Activated CD4-positive, alpha-beta memory T cell treated with anti-CD3 and anti-CD28 coated beads, Interleukin-2, amount 10 ng/mL, durations not matched to agents 7 days and 5 days (primary cell): Measurements from ENCODE around the gene HELZ2. TPM values are rescaled to one million over a fixed set of nuclear protein-coding genes. Genes with fewer than 3 reads are reported as not detected.
"Not testable (repeated sequence)": the region's sequence is repeated elsewhere in the genome, so short reads cannot be mapped to it uniquely, and the experiment has no call there.

Source experiments
- CTCF ChIA-PET: fragments of 350-600 bp; sonication (Branson Sonifier 250); formaldehyde crosslinking; loops from one replicate; lab custom pipeline; 2021; ENCODE audit warnings: antibody characterized with exemption, inconsistent platforms; lab: Charles Lee
- POLR2A ChIA-PET: fragments of 350-600 bp; sonication (Branson Sonifier 250); formaldehyde crosslinking; loops from one replicate; lab custom pipeline; 2021; ENCODE audit warnings: antibody characterized with exemption; lab: Charles Lee
- DNase-seq: peaks from one replicate; pipeline ENCODE4 v3.0.0-alpha.2; 2020
- H3K27ac Mint-ChIP-seq: one replicate; pipeline ENCODE4 v1.8.0; 2021; ENCODE audit warnings: mild to moderate bottlenecking, mixed read lengths
- H3K27me3 Mint-ChIP-seq: one replicate; pipeline ENCODE4 v1.8.0; 2021; ENCODE audit warnings: mixed read lengths
- H3K36me3 Mint-ChIP-seq: one replicate; pipeline ENCODE4 v1.8.0; 2021; ENCODE audit warnings: low read depth, mixed read lengths
- H3K4me1 Mint-ChIP-seq: one replicate; pipeline ENCODE4 v1.8.0; 2021; ENCODE audit warnings: mixed read lengths
- H3K4me3 Mint-ChIP-seq: one replicate; pipeline ENCODE4 v1.8.0; 2021; ENCODE audit warnings: mild to moderate bottlenecking, mixed read lengths
- H3K9me3 Mint-ChIP-seq: one replicate; pipeline ENCODE4 v1.8.0; 2021; ENCODE audit warnings: mixed read lengths
- total RNA-seq, 2 experiments: library from RNA; stranded (reverse); gene quantifications; one replicate each; pipeline ENCODE4 v1.2.3, GENCODE V29; 2021

The HELZ2 gene
- total RNA-seq, 2 experiments from 2014 or later = 202 to 208 TPM

DNA sequence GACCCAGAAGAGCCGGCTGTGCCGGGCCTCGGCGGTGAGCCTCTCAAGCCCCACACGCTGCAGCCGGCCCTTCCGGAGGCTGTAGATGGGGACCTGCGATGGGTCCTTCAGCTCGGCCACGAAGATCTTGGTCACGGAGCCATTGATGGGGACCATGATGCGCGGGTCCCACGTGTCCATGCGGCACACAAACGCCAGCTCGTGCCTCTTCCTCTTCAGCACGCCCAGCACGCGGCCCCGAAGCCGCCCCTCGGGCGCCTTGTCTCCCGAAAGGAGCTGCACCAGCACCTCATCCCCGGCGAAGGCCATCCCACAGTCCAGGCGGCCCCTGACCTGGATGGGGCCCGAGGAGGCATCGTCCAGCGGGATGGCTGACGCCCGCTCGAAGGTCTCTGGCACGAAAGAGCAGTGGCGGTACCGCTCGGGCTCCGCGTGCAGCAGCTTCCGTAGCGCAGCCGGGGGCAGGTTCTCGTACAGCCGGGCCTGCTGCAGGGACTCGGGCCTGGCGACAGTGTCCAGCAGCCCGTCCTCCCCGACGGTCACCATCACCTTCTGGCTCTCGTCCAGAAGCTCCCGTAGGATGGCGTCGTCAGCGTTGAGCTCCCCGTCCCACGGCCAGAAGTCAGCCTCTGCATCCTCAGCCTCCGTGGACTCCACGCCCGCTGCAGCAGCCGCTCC is 8.9 kb downstream of the HELZ2 start:
- ChIA-PET CTCF (no interaction called here), POLR2A (interaction anchor here (1.2 to 2.1 kb wide), 6 partner anchors 9 to 62 kb away, joined by 3 to 7 read pairs (median 3); partner anchors contain the start of genes FNDC11, GMEB2 and HELZ2)
- Mint-ChIP-seq H3K27me3 (no peaks in the 10 kb centered on the region), H3K4me3 (no peak overlapping the region), H3K36me3 (peaks cover 56% of the 10 kb centered on the region), H3K9me3 (no peaks in the 10 kb centered on the region), H3K27ac (no peak overlapping the region), H3K4me1 (peaks cover 35% of the 10 kb centered on the region)
- DNase-seq = no peak

DNA sequence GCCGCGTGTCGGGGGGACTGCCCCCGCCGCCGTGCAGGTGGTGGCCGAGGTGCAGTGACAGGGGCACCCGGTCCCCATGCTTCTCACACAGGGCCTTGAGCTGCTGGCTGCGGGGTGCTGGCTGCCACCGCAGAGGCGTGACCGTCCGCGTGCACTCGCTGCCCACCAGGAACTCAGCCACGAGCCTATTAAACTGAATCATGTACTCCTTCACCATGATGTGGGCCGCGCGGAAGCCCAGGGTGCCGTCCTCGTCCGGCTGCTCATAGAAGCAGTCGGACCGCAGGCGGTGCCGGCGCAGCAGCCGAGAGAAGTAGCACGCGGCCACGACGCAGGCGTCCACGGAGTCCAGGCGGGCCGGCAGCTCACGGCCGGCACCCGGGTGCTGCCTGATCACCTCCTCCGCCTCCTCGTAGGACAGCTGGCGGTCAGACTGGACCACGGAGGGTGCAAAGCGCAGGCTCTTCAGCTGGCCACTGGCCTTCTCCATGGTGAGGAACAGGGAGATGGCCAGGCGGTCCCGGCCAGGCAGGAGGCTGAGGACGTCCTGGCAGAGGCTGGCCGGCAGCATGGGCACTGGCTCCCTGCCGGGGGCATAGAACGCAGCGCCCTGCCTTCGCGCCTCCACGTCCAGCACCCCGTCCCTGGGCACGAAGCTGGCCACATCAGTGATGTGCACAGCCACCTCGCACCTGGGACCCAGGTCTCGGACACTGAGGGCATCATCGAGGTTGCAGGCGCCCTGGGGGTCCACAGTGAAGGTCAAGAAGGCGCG is 9.8 kb downstream of the HELZ2 start:
- DNase-seq = no peak
- Mint-ChIP-seq H3K27ac (no peak overlapping the region), H3K4me1 (peaks cover 27% of the 10 kb centered on the region), H3K9me3 (no peaks in the 10 kb centered on the region), H3K27me3 (no peaks in the 10 kb centered on the region), H3K4me3 (no peak overlapping the region), H3K36me3 (peaks cover 56% of the 10 kb centered on the region)
- ChIA-PET POLR2A (interaction anchor here (1.2 to 2.1 kb wide), 6 partner anchors 8 to 63 kb away, joined by 3 to 7 read pairs (median 4); partner anchors contain the start of genes FNDC11, GMEB2 and HELZ2), CTCF (interaction anchor here (0.9 kb wide), 1 partner anchor 78 kb away, joined by 3 read pairs; no protein-coding TSS in a partner anchor)

DNA sequence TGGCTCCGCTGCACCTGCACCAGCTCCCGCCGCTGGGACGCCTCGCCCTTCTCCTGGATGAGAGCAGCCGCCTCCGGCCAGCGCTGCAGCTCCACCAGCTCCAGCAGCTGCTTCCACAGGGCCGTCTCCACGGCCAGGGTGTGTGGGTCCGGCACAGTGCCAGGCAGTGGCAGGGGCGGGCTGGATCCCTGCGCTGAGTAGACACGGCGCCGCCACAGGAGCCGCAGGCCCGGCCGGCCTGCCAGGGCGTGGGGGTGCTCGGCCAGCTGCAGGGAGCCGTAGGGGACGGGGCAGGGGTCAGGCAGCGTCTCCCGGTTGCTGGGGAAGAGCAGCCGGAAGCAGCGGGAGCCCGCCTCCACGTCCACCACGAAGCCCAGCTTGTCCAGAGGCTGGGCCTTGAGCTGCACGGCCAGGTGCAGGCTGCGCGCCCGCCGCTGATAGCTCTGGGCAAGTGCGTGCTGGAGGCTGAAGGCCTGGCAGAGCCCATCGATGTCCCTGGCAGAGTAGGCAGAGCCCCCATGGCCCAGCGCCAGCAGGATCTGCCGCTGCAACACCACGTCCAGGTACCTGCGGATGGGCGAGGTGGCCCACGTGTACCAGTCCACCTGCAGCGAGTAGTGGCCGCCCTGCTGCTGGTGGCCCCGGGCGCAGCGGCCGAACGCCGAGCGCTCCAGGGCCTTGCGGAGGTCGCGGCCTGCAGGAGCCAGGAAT is 10.7 kb downstream of the HELZ2 start:
- no peaks in the 10 kb centered on the region for H3K9me3 Mint-ChIP-seq
- H3K36me3 Mint-ChIP-seq = peaks cover 59% of the 10 kb centered on the region
- POLR2A ChIA-PET = interaction anchor here (1.1 to 1.6 kb wide), 4 partner anchors 9 to 64 kb away, joined by 3 to 5 read pairs (median 4); partner anchors contain the start of genes GMEB2 and HELZ2
- H3K4me1 Mint-ChIP-seq = peaks cover 18% of the 10 kb centered on the region
- H3K27me3 Mint-ChIP-seq = no peaks in the 10 kb centered on the region
- CTCF ChIA-PET = interaction anchor here (0.9 kb wide), 1 partner anchor 78 kb away, joined by 3 read pairs; no protein-coding TSS in a partner anchor
- no peak for DNase-seq
- no peak overlapping the region for H3K4me3 Mint-ChIP-seq
- H3K27ac Mint-ChIP-seq = no peak overlapping the region

DNA sequence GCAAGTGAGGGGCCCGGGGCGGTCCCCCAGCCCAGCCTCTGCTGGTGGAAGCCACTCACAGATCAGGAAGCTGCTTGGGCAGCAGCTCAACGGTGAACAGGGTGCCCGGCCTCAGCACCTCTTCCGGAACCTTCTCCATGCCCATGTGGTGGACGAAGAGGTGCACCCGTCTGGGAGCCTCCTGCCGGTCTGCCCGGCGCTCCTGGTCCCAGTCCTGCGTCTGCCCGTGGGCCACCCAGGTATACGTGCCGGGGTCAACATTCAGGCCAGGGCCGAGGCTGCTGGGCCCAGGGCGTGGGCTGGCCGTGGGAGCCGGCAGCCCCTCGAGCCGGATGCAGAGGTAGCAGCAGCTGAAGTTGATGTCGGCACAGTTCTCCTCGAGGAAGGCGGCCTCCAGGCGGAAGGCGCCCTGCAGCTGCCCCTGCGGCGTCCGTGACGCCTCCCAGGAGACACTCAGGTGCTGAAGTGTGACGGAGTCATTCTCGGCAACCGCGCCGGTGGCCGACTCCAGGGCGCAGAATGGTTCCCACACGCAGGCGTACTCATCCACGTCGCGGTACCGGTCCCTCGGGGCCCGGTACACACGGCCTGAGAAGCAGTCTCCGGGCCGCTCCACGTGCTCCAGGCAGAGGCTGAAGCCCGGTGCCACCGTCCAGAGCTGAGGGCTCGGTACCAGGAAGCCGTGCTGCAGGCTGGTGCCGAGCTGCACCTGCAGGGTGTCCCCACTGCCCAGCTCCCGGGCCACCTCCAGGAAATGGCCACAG is 11.4 kb downstream of the HELZ2 start:
- Mint-ChIP-seq H3K4me1 (peaks cover 11% of the 10 kb centered on the region), H3K4me3 (no peak overlapping the region), H3K27ac (no peak overlapping the region), H3K36me3 (peaks cover 53% of the 10 kb centered on the region), H3K9me3 (no peaks in the 10 kb centered on the region), H3K27me3 (no peaks in the 10 kb centered on the region)
- ChIA-PET POLR2A (interaction anchor here (1.1 to 1.5 kb wide), 3 partner anchors 10 to 11 kb away, joined by 4 to 5 read pairs (median 4); partner anchors contain the start of gene HELZ2), CTCF (no interaction called here)
- no peak for DNase-seq

DNA sequence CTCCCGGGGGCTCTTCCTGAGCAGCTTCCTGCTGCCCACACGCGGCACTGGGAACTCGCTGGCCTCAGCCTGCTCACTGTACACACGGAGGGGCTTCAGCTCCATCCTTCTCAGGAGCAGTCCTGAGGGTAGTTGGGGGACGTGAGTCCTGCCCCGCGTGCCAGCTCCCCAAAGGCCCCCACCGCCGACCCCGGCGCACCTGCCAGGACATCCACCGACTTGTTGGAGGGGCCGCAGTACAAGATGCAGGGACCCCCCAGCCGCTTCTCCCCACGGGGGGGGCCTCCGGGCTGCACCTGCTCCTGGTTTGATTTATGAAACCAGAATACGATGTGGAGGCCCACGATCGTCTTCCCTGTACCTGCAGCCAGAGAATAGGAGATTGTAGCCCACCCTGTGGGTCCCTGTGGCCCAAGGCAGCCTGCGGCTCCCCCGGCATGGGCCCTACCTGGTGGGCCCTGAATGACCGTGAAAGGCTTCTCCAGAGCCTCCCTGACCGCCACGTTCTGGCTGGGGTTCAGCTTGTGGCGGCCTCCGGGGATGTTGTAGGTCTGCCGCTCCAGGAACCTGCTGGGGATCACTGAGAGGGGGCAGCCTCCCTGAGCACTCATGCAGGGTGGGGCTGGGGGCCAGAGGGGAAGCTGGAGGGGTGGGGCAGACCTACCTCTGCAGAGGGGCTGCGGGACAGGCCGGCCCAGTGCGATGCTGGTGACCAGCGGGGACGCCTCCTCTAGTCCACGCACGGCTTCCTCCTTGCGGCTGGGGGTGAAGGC is 12.2 kb downstream of the HELZ2 start:
- no peaks in the 10 kb centered on the region for H3K9me3 Mint-ChIP-seq
- CTCF ChIA-PET = no interaction called here
- DNase-seq = no peak
- H3K27me3 Mint-ChIP-seq = no peaks in the 10 kb centered on the region
- H3K4me3 Mint-ChIP-seq = no peak overlapping the region
- peaks cover 3% of the 10 kb centered on the region for H3K4me1 Mint-ChIP-seq
- H3K36me3 Mint-ChIP-seq = peaks cover 50% of the 10 kb centered on the region
- POLR2A ChIA-PET = interaction anchor here (0.9 kb wide), 2 partner anchors 12 to 40 kb away, joined by 3 read pairs; partner anchors contain the start of gene HELZ2
- H3K27ac Mint-ChIP-seq = no peak overlapping the region

DNA sequence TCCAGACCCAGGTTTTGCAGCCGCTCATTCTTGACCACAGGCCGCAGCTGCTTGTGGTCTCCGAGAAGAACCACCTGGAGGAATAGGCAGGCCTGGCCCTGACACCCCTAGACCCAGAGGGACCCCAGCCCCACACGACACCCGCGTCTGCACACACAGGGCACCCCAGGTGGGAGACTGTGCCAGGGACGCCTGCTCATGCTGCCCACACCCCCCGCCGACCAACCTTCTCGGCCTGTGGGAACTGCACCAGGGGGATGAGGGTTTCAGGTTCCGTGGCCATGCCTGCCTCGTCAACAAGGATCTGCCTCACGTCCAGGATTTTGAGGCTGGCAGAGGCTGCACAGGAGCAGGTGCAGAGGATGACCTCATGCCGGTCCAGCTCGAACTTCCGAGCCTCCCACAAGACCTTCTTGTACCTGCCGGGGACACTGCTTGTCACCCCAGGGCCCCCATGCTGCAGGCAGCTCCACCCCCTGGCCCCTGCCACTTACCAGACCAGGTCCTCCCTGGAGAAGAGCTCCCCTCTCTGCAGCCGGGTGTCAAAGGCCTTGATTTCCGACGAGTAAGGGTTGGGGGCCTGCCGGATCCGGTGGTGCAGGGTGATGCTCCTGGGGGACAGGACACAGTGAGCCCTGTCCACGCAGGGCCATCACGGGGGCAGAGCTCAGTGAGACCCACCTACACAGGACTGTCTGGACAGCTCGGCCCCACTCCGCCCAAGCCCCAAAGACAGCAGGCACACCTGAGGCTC is 13.0 kb downstream of the HELZ2 start:
- no peak overlapping the region for H3K27ac Mint-ChIP-seq
- no peak overlapping the region for H3K4me3 Mint-ChIP-seq
- H3K4me1 Mint-ChIP-seq = peaks cover 2% of the 10 kb centered on the region
- no peaks in the 10 kb centered on the region for H3K9me3 Mint-ChIP-seq
- peaks cover 50% of the 10 kb centered on the region for H3K36me3 Mint-ChIP-seq
- CTCF ChIA-PET = no interaction called here
- H3K27me3 Mint-ChIP-seq = no peaks in the 10 kb centered on the region
- no peak for DNase-seq
- POLR2A ChIA-PET = interaction anchor here (0.9 kb wide), 2 partner anchors 12 to 40 kb away, joined by 3 read pairs; partner anchors contain the start of gene HELZ2

DNA sequence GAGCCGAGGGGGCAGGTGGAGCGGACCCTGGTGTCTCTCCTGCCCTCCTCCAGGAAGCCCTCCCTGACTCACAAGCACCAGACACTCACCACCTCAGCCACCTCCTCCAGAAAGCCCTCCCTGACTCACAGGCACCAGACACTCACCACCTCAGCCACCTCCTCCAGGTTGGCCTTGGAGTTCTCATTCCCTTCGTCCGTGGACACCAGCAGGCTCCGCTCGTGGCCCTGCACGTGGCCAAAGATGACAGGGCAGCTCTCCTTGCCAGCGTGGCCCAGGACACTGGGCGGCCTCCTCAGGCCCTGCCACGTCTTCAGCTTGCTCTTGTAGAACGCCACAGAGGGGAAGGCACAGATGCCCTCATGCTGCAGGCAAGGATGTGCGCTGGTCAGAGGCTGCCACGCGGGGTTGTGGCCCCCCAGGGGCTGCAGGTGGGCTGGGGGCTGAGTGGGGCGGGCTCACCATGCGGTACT is 13.7 kb downstream of the HELZ2 start:
- CTCF ChIA-PET = no interaction called here
- Mint-ChIP-seq H3K4me1 (peaks cover 2% of the 10 kb centered on the region), H3K9me3 (no peaks in the 10 kb centered on the region), H3K4me3 (no peak overlapping the region), H3K27ac (no peak overlapping the region), H3K36me3 (peaks cover 44% of the 10 kb centered on the region), H3K27me3 (no peaks in the 10 kb centered on the region)
- no peak for DNase-seq
- POLR2A ChIA-PET = no interaction called here

DNA sequence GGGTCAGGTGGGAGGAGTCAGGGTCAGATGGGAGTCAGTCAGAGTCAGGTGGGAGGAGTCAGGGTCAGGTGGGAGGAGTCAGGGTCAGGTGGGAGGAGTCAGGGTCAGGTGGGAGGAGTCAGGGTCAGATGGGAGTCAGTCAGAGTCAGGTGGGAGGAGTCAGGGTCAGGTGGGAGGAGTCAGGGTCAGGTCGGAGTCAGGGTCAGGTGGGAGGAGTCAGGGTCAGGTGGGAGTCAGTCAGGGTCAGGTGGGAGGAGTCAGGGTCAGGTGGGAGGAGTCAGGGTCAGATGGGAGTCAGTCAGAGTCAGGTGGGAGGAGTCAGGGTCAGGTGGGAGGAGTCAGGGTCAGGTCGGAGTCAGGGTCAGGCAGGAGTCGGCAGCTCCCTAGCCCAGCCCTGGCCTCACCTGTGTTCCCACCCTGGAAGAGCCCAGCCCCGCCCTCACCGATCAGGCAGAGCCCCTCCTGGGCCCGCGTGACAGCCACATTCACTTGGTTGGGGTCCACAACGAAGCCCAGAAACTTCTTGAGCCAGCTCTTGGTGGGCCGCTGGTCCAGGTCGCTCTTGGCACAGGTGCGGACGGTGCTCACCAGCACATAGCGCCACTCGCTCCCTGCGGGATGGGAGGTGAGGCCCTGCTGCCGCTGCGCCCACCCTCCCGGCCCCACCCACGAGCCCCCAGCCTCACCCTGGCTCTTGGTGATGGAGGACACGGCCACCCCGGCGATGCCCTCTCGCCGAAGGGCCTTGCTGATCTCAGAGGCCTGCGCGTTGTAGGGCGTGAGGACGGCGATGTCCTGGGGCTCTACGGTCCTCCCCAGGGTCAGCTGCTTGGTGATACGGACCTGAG is 14.3 kb downstream of the HELZ2 start:
- H3K27ac Mint-ChIP-seq, H3K9me3 Mint-ChIP-seq, POLR2A ChIA-PET, H3K4me1 Mint-ChIP-seq, H3K27me3 Mint-ChIP-seq, CTCF ChIA-PET, H3K4me3 Mint-ChIP-seq: not testable (repeated sequence)
- peaks cover 40% of the 10 kb centered on the region for H3K36me3 Mint-ChIP-seq
- peak; percentile 83 for DNase-seq

DNA sequence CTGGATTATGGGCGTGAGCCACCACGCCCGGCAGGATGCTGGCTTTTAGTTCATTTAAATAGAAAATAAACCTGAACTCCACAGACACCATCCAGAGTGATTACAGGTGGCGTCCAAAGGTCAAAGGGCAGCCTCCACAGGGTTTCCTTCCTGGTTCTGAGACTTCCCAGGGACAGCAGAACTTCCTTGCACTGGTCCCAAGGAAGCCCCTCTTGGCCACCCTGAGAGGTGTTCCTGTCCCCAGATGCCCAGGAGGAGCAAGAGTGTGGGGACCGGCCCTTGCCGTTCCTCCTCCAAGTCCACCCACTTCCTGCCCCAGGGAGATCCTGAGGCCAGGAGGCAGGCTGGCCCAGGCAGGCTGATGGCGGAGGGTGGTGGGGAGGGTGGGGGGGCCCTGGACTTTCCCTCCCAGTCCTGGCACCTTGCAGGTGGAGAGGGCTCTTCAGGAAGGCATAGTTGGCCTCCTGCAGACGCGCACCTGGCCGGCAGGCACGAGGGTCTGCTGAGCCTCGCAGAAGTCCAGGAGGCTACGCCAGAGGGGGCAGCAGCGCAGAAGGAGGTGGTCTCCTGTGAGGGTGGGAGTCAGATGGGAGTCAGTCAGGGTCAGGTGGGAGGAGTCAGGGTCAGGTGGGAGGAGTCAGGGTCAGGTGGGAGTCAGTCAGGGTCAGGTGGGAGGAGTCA is 15.1 kb downstream of the HELZ2 start:
- H3K9me3 Mint-ChIP-seq = no peaks in the 10 kb centered on the region
- H3K27ac Mint-ChIP-seq = no peak overlapping the region
- no peak for DNase-seq
- no peaks in the 10 kb centered on the region for H3K27me3 Mint-ChIP-seq
- H3K4me1 Mint-ChIP-seq = peaks cover 2% of the 10 kb centered on the region
- H3K36me3 Mint-ChIP-seq = peaks cover 36% of the 10 kb centered on the region
- no peak overlapping the region for H3K4me3 Mint-ChIP-seq
- CTCF ChIA-PET = no interaction called here
- POLR2A ChIA-PET = no interaction called here

DNA sequence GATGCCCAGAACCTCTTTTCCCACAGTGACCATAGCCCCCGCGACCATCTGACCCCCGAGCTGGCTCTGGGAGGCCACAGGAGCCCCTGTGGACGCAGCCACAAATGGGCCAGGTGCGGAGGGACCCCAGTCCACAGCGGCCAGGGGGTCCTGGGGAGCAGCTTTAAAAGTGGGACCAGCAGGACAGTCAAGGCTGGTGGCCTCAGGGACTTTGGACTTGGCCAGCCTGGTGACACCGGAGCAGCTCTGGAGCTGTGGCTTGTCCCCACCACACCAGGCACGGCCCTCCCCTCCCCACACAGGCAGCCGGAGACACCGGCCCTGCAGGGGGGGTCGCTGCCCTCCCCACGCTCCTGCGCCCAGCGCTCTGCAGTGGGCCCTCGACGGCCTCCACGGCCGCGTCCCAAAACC is 16.6 kb downstream of the HELZ2 start:
- peaks cover 10% of the 10 kb centered on the region for H3K4me1 Mint-ChIP-seq

More for the DNA sequence above, 16.6 kb downstream of the HELZ2 start:
- no peak for DNase-seq
- Mint-ChIP-seq H3K36me3 (peaks cover 36% of the 10 kb centered on the region), H3K27me3 (peaks cover 2% of the 10 kb centered on the region), H3K4me3 (no peak overlapping the region), H3K27ac (no peak overlapping the region), H3K9me3 (no peaks in the 10 kb centered on the region)
- ChIA-PET CTCF (interaction anchor here (1.0 kb wide), 1 partner anchor 20 kb away, joined by 4 read pairs; the partner anchor contains the start of gene PTK6), POLR2A (interaction anchor here (1.0 to 2.5 kb wide), 4 partner anchors 16 to 84 kb away, joined by 3 to 6 read pairs (median 4); partner anchors contain the start of genes GMEB2, HELZ2 and PTK6)
